Suprapubic skin (tissue), 3 donors: Measurements from ENCODE around the gene NOS1AP.

Experiments
- CTCF ChIP-seq, 2 donors: fragments of 200-600 bp in 1 of 2; fragments of 450-650 bp in 1 of 2; sonication (generic) in 1 of 2; IDR thresholded peaks; one replicate each; pipeline ENCODE4 v1.5.1; 2016 to 2019; ENCODE audit warnings: antibody characterized with exemption in 2 of 2, mild to moderate bottlenecking in 1 of 2, moderate library complexity in 1 of 2
- EP300 ChIP-seq: sonication (generic); formaldehyde crosslinking; IDR thresholded peaks from one replicate; pipeline ENCODE4 v1.6.1; 2017; ENCODE audit warnings: antibody characterized with exemption

- TF ChIP-seq CTCF (IDR thresholded peaks at IDR 0.05) (no peak), EP300 (no peak)
These were observed 60.8 kb downstream of the NOS1AP start for GRCh38 chr1:162130308-162130707.
